Neural crest cell (in vitro differentiated cells): ENCODE data around the gene STIP1. TPM values are rescaled to one million over a fixed set of nuclear protein-coding genes. Genes with fewer than 3 reads are reported as not detected.

Experiments used
- DNase-seq: peaks from one replicate; pipeline ENCODE4 v3.0.0; 2021; ENCODE audit warnings: low read depth, mixed read lengths, low spot score
- H3K27ac Mint-ChIP-seq: one replicate; pipeline ENCODE4 v1.8.0; 2021; ENCODE audit warnings: mild to moderate bottlenecking, mixed read lengths; ENCODE audit not compliant: unreplicated experiment
- H3K27me3 Mint-ChIP-seq: 2 replicates; pipeline ENCODE4 v1.8.0; 2021; ENCODE audit warnings: low read depth, mild to moderate bottlenecking, mixed read lengths
- H3K36me3 Mint-ChIP-seq: 2 replicates; pipeline ENCODE4 v1.8.0; 2021; ENCODE audit warnings: low read depth, mild to moderate bottlenecking, mixed read lengths
- H3K4me1 Mint-ChIP-seq: 2 replicates; pipeline ENCODE4 v1.8.0; 2021; ENCODE audit warnings: mixed read lengths
- H3K4me3 Mint-ChIP-seq: one replicate; pipeline ENCODE4 v1.8.0; 2021; ENCODE audit warnings: mild to moderate bottlenecking, mixed read lengths
- H3K9me3 Mint-ChIP-seq: 2 replicates; pipeline ENCODE4 v1.8.0; 2021; ENCODE audit warnings: mixed read lengths
- CTCF ChIP-seq: fragments of 200-600 bp; sonication (generic); conservative IDR thresholded peaks from 2 replicates; pipeline ENCODE4 v1.5.0; 2021; ENCODE audit warnings: antibody characterized with exemption, mild to moderate bottlenecking
- total RNA-seq: library from RNA; stranded (reverse); gene quantifications from 2 replicates; pipeline ENCODE4 v1.2.1, GENCODE V29; 2021

The STIP1 gene
- total RNA-seq, 1 donor from 2014 or later: 296 TPM

DNA sequence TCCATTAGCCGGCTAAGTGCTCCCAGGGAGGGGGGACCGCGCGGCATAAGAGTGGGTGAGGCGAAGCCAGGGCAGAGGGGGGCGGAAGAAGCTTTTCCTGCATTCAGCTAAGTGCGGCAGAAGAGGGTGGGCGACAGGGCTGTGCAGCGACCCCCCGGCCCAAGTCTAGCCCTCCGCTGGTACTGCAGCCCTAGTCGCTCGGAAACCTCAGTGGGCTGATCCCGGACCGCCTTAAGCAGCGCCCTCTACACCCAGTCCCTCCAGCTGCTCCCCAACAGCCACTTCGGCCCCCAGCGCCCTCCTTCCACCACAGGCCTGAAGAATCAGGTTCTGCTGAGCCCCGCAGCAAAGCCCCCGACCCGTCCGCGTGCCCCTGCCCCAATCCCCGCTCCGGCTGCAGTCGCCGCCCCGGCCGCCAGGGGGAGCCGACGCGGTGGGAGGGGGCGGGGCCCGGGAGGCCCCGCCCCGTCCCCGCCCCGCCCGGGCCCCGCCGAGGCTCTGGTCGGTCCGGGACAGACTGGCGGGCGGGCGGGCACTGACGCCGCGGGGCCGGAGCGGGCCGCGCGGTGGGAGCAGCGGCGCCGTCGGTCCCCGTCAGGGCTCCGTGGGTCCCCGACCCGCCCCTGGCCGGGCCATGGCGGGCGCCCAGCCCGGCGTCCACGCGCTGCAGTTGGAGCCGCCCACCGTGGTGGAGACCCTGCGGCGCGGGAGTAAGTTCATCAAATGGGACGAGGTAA lies 65.2 kb downstream of the STIP1 start, which contains the start of gene PLCB3:
Gene PLCB3, plus strand, starts transcription at position 515 of the 737 bp plus-strand sequence. Its CDS starts 120 bp downstream, at position 635.
- TF ChIP-seq CTCF: peak; percentile 87
- H3K4me3 Mint-ChIP-seq: peak within 1 kb of the TSS; percentile 90
- H3K4me1 Mint-ChIP-seq: peaks cover 28% of the 10 kb centered on the region
- H3K36me3 Mint-ChIP-seq: no peaks in the 10 kb centered on the region
- no peaks in the 10 kb centered on the region for H3K9me3 Mint-ChIP-seq
- peak; percentile 72 for DNase-seq
- no peak within 1 kb of the TSS for H3K27ac Mint-ChIP-seq
- peaks cover 3% of the 10 kb centered on the region for H3K27me3 Mint-ChIP-seq

GRCh38 chr11:64251753-64252002 lies 65.7 kb downstream of the STIP1 start:
- peaks cover 28% of the 10 kb centered on the region for H3K4me1 Mint-ChIP-seq
- H3K27me3 Mint-ChIP-seq: peaks cover 3% of the 10 kb centered on the region
- DNase-seq: no peak
- H3K9me3 Mint-ChIP-seq: no peaks in the 10 kb centered on the region
- no peak overlapping the region for H3K27ac Mint-ChIP-seq
- H3K4me3 Mint-ChIP-seq: peak overlapping the region; percentile 90
- H3K36me3 Mint-ChIP-seq: no peaks in the 10 kb centered on the region
- TF ChIP-seq CTCF: no peak

DNA sequence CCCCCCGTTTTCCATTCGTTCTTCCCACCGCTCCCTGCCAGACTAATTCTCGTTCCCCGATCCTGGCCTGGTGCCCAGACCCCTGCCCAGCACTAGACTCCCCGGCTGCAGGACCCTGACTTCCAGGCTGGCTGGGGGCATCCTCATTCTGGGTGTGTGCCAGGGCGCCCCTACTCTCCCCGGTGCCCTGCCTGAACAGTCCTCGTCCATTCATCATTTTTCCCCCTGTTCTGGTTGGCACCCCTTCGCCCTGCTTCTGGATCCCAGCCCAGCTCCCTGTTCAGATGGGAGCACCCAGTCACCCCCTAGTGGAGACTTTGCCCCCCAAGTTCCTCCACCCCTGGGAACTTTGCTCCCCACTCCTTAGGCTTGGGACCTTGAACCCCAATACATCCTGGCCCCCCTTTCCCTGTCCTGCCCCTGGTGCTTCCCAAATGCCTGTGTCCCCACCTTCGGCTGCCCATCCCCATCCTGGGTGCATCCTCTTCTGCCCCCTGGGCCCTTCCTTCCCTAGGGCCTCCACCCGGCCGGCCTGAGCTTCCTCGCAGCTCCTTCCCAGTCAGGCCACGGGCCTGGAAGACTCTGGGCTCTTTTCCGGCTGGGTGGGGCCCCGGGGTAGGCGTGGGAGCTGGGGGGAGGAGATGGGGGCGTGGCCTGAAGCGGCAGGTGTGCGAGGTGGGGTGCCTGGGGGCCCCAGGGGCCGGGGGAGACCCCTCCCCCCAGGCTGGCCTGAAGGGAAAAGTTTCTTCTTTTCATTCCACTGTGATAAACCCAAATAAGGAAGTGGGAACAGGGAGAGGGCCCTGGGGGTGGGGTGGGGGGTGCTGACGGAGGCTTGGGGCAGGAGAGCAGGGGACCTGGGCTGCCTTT lies 66.3 kb downstream of the STIP1 start:
- Mint-ChIP-seq H3K4me1 (peaks cover 28% of the 10 kb centered on the region), H3K36me3 (no peaks in the 10 kb centered on the region), H3K27me3 (no peaks in the 10 kb centered on the region), H3K27ac (no peak overlapping the region), H3K9me3 (no peaks in the 10 kb centered on the region), H3K4me3 (peak overlapping the region; percentile 90)
- DNase-seq: no peak
- TF ChIP-seq CTCF: peak; percentile 25

DNA sequence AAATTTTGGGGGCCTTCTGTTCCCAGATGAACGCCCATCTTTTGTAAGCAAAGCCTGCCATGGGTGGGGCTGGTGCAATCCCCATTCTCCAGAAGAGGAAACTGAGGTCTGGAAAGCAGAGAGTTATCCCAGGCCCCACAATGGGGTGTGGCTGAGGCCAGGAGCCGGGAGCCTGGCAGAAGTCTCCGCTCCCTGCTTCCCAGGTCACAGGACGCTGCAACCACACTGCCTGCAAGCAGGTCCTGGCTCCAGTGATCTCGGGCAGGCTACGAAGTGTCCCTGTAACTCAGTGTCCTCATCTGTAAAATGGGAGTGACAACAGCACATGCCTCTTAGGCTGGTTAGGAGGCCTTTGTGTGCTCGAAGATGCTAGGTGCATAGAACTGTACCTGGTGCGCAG lies 67.1 kb downstream of the STIP1 start:
- H3K27me3 Mint-ChIP-seq: no peaks in the 10 kb centered on the region
- H3K9me3 Mint-ChIP-seq: no peaks in the 10 kb centered on the region
- H3K36me3 Mint-ChIP-seq: peaks cover 2% of the 10 kb centered on the region
- no peak for DNase-seq
- no peak overlapping the region for H3K27ac Mint-ChIP-seq
- H3K4me1 Mint-ChIP-seq: peaks cover 23% of the 10 kb centered on the region
- TF ChIP-seq CTCF: no peak
- peak overlapping the region; percentile 83 for H3K4me3 Mint-ChIP-seq

DNA sequence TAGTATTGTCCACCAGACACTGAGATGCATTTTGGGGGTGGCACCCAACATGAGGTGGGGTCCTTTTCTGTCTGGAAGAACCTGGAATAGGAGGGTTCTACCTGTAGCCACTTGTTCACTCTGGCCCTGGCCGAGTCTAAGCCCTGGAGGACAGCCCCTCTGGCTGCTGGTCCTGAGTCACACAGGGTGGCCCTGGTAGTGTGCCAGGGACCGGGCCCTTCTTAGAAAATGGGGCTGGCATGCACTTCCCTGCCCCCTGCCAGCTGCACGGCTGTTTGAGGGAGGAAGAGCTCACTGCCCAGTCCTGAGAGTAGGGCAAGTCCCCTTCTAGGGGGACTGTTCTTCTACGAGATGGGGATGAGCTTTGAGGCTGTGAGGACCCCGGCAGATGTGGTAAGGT lies 67.5 kb downstream of the STIP1 start:
- peaks cover 2% of the 10 kb centered on the region for H3K36me3 Mint-ChIP-seq
- H3K4me1 Mint-ChIP-seq: peaks cover 21% of the 10 kb centered on the region
- no peak for DNase-seq
- no peaks in the 10 kb centered on the region for H3K27me3 Mint-ChIP-seq
- H3K27ac Mint-ChIP-seq: no peak overlapping the region
- TF ChIP-seq CTCF: no peak
- no peaks in the 10 kb centered on the region for H3K9me3 Mint-ChIP-seq
- H3K4me3 Mint-ChIP-seq: peak overlapping the region; percentile 83

Other genes with a start within 250 kb of the STIP1 start
- gene NAA40, start 247.2 kb upstream of the STIP1 start, total RNA-seq: 64.5 and 71.2 TPM in 2 replicates
- gene COX8A, start 211.6 kb upstream of the STIP1 start, total RNA-seq: 349 and 389 TPM in 2 replicates
- 122 and 124 TPM in 2 replicates for gene OTUB1, start 199.7 kb upstream of the STIP1 start, total RNA-seq
- 2.4 and 3.0 TPM in 2 replicates for gene FLRT1, start 150.2 kb upstream of the STIP1 start, total RNA-seq
- 22.1 and 26.1 TPM in 2 replicates for gene MACROD1, start 20.1 kb upstream of the STIP1 start, total RNA-seq
- 2.8 and 3.8 TPM in 2 replicates for gene FERMT3, start 20.6 kb downstream of the STIP1 start, total RNA-seq
- gene TRPT1, start 40.0 kb downstream of the STIP1 start, total RNA-seq: 40.2 and 43.2 TPM in 2 replicates
- gene NUDT22, start 40.1 kb downstream of the STIP1 start, total RNA-seq: 35.7 and 40.8 TPM in 2 replicates
- 27.2 TPM in 2 replicates for gene DNAJC4, start 44.4 kb downstream of the STIP1 start, total RNA-seq
- 61.2 and 62.7 TPM in 2 replicates for gene VEGFB, start 48.4 kb downstream of the STIP1 start, total RNA-seq
- 29.2 and 33.7 TPM in 2 replicates for gene FKBP2, start 54.9 kb downstream of the STIP1 start, total RNA-seq
- 286 and 296 TPM in 2 replicates for gene PPP1R14B, start 60.8 kb downstream of the STIP1 start, total RNA-seq
- 36.4 and 40.5 TPM in 2 replicates for gene PLCB3, start 65.4 kb downstream of the STIP1 start, total RNA-seq
- 45.3 and 47.1 TPM in 2 replicates for gene BAD, start 98.5 kb downstream of the STIP1 start, total RNA-seq
- 55.9 and 61.4 TPM in 2 replicates for gene GPR137, start 99.7 kb downstream of the STIP1 start, total RNA-seq
- gene KCNK4, start 105.1 kb downstream of the STIP1 start, total RNA-seq: not detected in 2 replicates
- gene CATSPERZ, start 114.2 kb downstream of the STIP1 start, total RNA-seq: not detected in 2 replicates
- gene ESRRA, start 119.4 kb downstream of the STIP1 start, total RNA-seq: 33.8 and 34.7 TPM in 2 replicates
- gene TRMT112, start 131.4 kb downstream of the STIP1 start, total RNA-seq: 201 and 207 TPM in 2 replicates
- 148 and 168 TPM in 2 replicates for gene PRDX5, start 131.9 kb downstream of the STIP1 start, total RNA-seq
- gene CCDC88B, start 154.0 kb downstream of the STIP1 start, total RNA-seq: 0.91 and 1.1 TPM in 2 replicates
- 12.6 and 17.6 TPM in 2 replicates for gene RPS6KA4, start 173.0 kb downstream of the STIP1 start, total RNA-seq